Retinal pigment epithelial cell (primary cell): ENCODE results near the gene PLEKHH3.

ENCODE experiments used
- DNase-seq: peaks from one replicate; pipeline ENCODE4 v3.0.0-alpha.2; 2010; ENCODE audit warnings: low read depth
- H3K4me3 ChIP-seq: 2 replicates; pipeline ENCODE4 v1.5.1; 2011; ENCODE audit warnings: mild to moderate bottlenecking, low read length, control low read depth, moderate library complexity
- CTCF ChIP-seq: conservative IDR thresholded peaks from 2 replicates; pipeline ENCODE4 v1.5.1; 2011; ENCODE audit warnings: low read depth, low read length, control low read depth, inconsistent platforms

PLEKHH3 gene

DNA sequence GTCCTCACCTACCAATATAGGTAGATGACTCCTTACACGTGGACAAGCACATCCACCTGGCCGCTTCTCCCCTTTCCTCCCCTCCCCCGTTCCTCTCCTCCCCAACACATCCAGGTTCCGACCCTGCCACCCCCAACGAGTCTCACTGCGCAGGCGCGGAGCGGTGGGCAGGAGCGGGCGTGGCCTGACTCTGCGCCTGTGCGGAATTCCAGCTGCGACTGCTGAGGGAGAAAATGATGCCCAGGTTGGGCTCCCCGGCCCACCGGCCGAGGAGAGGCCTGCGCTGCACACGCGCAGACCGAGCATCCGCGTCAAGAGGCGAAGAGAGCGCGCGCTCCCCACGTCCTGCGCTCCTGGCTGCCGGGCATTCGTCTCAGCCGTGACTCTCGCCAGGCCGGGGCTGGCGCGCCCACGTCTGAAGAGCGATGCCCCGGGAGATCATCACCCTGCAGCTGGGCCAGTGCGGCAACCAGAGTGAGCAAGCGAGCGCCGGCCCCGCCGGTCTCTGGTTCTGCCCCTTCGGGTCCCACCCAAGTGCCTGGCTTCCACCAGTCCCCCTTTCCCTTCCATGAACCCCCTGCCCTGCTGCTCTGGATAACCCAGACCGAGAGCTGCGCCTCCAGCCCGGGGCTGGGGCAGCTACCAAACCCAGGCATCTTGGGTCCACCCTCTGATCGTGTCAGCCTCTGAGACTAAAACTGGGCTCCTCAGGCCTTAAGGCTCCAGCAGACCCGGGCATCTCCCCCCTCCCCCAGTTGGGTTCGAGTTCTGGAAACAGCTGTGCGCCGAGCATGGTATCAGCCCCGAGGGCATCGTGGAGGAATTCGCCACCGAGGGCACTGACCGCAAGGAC, 17.5 kb downstream of the PLEKHH3 start, which contains the start of gene TUBG2:
TUBG2 (plus strand) TSS at position 206 of the 853 bp plus-strand sequence; CDS start at position 426, 220 bp downstream.
- peak within 1 kb of the TSS; percentile 57 for H3K4me3 ChIP-seq
- no peak for TF ChIP-seq CTCF
- peak; percentile 54 for DNase-seq

DNA sequence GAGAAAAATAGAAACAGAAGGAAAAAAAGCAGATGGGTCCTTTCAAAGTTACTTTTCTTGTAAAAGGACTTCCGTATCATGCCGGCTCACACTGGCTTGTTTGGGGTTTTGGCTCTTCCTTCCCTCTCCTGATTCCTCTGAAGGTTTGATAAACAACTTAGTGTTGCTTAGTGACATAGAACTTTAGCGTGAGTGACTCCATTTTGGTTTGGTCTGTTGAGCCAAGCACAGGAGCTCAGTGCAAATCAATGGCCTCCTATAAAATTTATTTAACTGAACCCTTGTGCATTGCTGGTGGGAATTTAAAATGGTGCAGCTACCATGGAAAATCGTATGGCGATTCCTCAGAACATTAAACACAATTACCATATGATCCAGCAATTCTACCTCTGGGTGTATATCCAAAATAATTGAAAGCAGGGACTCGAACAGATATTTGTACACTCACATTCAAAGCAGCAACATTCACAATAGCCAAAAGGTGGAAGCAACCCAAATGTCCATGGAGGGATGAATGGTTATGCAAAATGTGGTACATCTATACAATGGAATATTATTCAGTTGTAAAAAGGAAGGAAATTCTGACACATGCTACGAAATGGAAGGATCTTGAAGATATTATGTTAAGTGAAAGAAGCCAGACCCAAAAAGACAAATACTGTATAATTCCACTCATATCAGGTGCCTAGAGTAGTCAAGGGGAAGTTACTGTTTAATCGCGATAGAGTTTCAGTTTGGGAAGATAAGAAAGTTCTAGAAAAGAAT, 18.8 kb downstream of the PLEKHH3 start:
- no peak for TF ChIP-seq CTCF
- no peak overlapping the region for H3K4me3 ChIP-seq

DNA sequence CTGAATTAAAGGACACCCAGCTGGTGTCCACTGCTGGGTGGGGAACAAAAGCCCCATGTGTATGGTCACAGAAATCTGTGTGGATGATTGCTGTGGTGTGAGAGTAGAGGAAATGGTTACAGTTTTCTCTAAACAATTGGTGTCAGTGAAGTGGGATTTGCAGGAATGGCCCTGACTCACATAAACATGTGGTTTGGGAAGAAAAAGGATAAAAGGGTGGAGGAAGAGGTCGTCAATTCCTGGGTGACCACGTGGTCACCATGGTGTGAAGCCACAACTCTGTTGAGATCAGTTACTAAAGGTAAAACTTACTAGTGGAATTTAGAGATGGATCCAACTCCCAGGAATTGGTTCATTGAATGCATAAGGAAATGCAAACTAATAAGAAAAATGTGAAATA, 21.3 kb downstream of the PLEKHH3 start:
- DNase-seq, result no peak
- H3K4me3 ChIP-seq, result no peak overlapping the region
- TF ChIP-seq CTCF, result no peak

More for the DNA sequence above, 18.8 kb downstream of the PLEKHH3 start:
- DNase-seq, result no peak

DNA sequence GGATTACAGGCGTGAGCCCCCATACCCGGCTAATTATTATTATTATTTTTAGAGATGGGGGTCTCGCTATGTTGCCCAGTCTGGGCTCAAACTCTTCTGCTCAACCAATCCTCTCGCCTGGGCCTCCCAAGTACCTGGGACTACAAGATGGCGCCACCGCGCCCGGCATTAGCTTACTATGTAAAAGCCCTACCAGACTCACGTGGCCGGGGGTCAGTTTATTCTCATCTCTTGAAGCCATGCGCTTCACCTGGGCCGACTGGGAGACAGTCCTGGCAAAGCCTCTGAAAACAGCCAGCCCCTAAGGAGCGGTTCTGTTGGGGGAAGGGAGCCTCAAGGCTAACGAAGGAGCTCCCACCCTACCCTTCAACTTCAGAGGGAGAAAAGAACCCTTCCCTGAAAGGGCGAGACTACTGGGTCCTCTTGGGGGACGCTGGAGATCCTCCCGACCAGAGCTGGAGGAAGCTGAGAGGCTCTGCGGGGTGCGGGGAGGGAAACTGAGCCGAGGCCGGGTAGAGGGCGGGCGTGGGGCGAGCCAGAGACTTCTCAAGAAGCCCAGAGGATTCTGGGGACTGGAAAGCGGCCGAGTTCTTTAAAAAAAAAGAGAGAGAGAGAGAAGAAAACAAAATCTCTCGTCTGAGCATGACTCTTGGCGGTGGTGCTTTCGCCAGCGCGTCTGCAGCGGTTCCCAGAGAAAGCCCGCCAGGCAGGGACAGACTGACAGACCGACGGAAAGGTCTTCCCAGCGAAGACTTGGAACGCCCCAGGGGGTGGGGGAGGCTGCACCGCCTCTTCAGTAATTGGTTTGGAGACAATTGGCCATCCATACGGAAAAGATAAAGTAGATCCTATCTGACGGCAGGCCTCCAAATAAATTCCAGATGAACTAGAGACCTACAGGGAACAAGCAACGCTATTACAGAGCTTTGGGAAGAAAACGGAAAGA, 23.3 kb downstream of the PLEKHH3 start:
- no peak for TF ChIP-seq CTCF
- peak overlapping the region; percentile 47 for H3K4me3 ChIP-seq
- no peak for DNase-seq

DNA sequence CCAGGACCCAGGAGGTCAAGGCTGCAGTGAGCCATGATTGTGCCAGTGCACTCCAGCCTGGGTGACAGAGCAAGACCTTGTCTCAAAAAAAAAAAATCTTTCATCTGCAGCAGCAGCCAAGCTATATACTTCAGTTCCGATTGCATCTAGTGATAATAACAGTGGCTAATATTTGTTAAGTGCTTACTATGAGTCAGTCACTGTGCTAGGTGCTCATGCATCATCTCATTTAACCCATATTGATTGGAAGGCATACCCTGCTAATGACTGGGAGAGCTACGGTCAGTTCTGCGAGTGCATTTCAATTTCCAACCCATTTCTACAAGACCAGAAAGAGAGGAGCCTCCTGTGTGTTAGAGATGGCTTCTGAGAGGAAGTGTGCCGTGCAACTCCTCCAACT, 25.4 kb downstream of the PLEKHH3 start:
- no peak overlapping the region for H3K4me3 ChIP-seq
- no peak for DNase-seq
- TF ChIP-seq CTCF, result no peak

DNA sequence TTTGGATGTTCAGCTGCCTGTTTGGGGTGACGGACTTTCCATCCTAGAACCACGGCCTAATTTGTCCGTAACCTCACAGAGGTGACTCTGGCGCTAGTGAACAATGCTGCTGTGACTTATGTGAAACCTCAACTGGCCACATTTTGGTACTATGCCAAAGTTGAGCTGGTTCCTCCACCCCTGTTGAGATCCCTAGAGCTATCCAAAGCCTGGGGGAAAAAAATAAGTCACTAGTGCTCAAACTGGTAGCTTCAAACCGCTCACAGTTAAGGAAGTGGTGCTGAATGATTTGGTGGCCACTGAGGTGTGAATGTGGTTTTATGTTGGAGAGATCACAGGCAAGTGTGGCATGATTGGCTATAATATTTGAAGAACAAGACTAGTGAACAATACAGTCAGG, 29.0 kb downstream of the PLEKHH3 start:
- no peak overlapping the region for H3K4me3 ChIP-seq
- no peak for TF ChIP-seq CTCF
- DNase-seq, result no peak
